HG02571 (cell line): ENCODE data around the gene TTC7B.

Experiments used
- ATAC-seq: cut with Tn5 transposase; IDR thresholded peaks from one replicate; pipeline ENCODE4 v1.9.1; 2021; ENCODE audit warnings: mild to moderate bottlenecking, moderate library complexity; ENCODE audit not compliant: unreplicated experiment

TTC7B gene

DNA sequence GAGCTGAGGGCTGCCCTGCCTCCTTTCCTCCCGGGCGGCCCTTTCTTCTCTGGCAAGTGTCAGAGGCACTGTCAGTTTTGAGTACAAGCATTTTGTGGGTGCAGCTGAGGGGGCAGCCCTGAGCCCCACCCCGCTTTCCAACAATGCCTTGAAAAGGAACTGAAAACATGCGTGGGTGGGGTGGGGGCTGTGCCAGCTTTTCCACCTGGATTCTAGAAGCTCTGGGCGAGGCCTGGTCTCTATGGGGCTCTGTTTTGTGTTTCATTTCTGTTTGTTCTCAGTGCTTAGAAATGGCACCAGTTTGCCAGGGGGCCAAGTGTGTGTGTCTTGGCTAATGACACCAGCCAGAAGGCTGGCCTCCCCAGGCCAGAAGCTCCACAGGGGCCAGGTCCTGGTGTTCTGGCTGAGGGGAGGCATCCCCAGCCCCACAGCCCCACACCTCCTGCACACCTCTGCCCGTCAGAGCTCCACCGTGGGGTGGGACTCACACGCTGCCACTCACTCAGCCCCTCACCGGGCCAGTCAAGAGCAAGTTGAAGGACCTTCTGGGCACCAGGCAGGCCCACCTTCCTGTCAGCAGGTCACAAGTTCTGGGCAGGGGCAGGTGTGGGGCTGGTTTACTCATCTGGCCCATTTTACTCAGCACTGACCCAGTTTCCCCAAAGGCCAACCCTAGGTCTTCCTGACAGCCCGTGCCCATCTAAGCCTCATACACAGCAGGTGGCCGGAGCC lies 264.3 kb downstream of the TTC7B start:
- no peak for ATAC-seq

DNA sequence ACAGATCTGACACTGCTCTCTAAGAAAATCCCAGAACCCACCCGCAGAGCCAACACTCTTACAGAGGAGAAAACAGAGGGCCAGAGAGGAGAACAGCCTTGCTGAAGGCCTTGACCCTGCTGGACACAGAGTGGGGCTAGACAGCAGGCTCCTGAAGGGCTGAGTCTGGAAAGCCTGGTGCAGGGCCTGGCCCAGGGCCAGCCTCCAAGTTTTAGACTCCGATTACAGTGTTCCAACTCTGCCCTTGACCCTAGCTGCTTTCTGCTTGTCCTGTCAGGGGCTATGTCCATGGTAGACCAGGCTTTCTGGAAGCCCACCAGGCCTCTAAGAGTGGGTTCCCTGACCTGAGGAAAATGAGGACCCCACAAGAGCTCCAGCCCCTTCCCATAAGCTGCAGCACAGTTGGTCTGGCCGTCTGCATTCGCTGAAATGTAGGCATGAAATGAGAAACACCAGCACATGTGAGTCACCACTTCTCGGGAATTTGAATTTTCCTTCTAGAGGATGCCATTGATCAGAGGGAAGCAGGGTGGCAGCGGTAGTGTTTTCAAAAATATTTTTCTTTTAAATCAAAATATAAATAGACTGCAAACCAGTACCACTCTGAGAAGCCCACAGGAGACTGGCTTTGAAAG lies 265.0 kb downstream of the TTC7B start:
- ATAC-seq = no peak

DNA sequence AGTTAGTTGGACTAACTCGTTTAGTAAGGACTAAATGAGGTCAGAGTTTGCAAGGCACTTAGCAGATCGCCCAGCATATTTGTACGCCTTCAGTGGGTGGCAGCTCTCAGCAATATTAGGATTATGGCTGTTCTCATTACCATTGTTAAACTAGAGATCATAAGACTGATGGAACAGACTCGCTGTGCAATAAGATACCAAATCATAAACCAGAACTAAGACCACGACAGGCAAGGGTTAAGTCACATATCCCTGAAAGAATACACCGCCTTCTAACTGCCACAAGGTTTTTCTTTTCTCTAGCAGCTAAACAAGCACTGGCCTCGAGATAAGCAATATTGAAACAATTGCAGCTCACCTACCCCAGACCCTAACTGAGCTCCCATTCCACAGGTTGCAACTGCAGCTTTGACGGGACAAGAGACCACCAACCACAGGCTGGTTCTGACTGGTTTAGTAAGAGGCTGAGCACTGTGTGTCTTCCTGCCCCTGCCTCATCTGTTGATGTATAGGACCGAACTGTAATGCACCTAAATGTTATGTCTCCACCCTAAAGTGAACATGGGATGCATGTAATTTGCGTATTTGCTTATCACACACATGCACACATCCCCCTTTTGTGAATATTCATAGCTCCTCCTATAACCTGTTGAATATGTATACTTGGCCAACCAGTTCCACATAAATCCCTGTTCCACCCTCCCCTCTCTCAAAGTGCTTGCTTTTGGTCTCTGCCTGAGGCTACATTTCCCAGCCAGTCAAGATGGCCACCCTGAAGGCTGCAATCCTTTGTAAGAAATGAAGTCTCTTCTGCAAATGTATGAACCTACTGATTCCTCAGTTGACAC lies 266.2 kb downstream of the TTC7B start:
- ATAC-seq = no peak

DNA sequence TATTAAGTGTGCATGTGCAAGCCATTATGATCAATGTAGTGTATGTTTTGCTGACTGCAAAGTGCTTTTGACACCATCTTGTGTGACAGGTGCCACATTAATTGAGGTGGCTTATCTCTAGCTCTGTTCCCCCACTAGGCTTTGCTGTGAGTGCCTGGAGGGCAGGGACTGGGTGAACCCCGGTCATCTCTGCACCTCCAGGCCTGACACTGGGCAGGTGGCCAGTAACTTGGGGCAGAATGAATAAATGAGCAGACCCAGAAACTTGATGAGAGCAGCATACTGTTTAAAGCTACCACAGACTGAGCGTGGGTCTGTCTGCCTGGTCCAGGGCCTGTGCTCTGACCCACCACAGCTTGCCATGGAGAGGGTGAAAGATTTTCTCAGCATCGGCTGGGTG lies 267.8 kb downstream of the TTC7B start:
- ATAC-seq = no peak

DNA sequence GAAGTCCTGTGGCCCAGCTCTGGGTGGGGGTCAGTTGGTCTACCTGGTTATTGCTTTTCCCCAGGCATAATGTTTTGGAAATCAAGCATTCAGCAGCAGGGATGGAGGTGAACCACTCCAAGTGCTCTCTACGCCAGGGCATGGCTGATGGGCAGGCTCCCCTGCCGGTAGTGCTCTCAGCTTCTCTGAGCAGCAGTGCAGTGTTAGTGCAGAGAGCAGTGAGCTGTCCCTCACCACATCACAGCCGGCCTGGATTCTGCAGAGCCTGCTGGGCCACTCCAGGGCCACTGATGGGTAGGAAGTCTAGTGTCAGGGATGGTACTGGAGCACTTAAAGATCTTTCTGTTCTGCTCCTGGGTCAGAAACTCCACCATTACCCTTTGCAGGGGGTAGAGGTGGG lies 268.3 kb downstream of the TTC7B start:
- ATAC-seq = no peak

DNA sequence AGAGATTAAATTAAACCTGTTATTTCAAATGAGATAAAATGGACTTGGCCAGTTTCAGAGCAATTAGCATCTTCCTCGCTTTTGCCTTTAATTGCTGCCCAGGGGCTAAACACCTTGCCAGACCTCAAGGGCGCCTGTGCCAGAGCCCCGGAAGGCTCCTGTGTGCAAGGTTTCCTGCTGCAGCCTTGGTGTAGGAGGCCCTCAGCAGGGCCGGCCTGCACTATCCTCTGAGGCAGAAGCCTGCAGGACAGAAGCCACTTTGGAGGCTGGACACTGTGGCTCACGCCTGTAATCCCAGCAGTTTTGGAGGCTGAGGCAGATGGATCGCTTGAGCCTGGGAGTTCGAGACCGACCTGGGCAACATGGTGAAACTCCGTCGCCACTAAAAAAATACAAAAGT lies 269.0 kb downstream of the TTC7B start:
- no peak for ATAC-seq

DNA sequence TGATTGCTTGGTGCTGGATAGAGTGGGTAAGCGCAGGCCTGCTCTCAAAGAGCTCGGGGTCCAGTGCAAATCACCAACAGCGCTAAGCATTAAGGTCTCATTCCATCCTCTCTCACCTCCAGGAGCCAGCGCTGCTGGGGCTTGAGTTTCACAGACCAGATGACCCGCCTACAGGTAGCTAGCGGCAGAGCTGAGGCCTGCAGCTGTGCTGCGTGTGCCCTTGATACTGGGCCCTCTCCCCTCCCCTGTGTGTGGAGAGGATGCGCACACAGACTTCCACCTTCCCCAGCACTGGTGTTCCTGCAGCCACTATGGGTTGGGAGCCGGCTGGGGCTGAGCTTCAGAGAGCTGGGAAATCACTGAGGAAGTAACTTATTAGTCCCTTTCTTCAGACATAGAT lies 269.5 kb downstream of the TTC7B start:
- ATAC-seq = no peak

DNA sequence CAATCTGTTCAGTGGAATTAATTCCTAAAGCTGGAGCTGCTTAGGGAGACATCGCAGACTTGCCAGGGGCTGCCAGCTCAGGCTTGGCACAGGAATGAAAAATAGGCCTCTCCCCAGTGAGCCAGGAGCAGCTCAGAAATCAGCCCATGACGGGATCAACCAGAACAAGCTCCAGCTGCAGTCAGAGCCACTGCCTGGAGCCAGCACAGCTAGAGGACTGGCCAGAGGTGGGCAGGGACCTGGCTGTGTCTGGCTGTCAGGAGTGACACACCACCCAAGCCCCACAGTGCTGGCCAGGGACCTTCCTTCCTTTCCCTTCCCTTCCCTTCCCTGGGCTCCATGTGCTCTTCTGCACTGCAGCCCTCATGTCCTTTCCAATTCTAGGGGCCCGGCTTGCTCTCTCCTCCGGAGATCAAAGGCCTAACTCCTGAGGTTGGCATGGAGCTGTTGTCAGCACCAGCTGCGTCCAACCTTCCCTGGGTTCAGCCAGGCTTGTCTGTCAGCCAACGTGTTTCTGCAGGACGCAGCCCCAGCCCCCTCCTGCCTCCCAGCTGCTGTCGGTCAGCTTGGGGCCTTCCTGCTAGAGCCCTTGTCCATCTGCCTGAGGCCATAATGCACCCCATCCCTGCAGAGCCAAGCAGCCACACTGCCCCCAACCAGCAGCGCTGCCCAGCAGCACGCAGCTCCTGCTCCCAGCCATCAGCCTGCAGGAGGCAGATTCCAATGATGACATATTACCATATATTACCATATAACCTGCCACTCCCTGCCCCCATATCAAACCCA lies 270.1 kb downstream of the TTC7B start:
- no peak for ATAC-seq

DNA sequence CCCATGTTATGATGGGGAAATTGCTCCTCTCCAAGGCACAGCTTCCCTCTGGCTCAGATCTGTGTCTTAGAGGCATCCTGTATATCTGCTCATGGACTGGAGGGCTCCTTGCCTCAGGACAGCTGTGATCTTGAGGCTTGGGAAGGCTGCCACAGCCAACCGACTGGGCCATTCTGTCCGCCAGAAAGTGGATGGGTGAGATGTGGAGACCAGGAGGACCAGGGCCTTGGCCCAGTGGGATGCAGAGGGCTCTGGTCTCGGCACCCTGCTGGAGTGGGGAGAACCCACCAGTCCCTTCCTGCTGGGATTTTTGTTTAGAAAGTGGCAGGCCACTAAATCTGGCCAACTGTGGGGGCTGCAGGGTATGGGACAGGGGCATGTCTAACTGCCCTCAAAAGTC lies 270.8 kb downstream of the TTC7B start:
- no peak for ATAC-seq

DNA sequence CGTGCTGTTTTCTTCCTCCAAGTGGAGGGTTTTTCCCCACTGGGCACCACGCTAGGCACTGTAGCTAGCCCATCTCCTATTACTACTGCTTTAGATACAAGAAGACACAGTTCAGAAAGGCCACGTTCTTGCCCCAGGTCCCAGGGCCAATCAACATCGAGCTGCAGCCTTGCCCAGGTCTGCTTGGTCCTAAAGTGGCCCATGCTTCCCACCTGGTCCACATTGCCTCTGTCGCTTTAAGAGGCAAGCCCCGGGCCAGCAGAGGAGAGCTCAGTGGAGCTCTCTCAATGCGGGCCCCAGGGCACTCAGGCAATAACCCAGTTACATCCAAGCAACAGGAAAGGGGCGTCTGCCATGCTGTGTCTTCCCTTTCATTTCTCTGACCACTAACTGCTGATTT lies 271.3 kb downstream of the TTC7B start:
- no peak for ATAC-seq

DNA sequence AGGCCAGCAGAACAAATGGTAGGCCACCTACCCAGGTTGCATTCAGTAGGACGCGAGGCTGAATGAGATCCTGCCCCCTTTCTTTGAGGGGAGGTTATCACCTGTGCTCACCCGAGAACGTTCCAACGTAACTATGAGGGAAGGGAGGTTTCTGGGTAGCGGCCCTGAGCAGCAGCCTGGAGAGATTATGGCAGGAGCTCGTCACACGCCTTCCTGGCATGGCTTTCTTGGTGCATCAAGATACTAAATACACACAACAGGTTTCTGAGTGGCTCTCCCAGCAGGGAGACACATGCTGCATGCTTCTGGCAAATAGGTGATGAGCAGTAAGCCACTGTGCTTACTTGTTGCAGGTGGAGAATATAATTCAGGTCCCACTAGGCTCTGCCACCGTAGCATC lies 271.7 kb downstream of the TTC7B start:
- ATAC-seq = no peak

DNA sequence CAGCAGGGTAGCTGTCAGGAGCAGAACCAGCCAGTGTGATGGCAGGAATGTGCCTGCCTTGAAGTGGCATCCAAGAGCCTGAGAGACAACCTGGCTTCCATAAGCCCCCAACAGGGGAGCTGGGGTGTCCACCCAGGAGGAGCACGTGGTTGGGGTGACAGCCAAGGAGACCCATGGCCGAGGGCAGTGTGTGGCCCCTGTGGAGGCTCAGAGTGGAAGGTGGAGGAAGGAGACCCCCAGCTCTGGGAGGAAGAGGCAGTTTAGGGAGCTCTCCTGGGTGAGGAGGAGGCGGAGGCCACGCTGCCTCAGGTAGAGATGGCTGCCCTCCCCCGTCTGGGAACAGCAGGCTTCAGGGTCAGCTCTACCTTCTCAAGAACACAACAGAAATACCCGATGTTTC lies 272.4 kb downstream of the TTC7B start:
- no peak for ATAC-seq

DNA sequence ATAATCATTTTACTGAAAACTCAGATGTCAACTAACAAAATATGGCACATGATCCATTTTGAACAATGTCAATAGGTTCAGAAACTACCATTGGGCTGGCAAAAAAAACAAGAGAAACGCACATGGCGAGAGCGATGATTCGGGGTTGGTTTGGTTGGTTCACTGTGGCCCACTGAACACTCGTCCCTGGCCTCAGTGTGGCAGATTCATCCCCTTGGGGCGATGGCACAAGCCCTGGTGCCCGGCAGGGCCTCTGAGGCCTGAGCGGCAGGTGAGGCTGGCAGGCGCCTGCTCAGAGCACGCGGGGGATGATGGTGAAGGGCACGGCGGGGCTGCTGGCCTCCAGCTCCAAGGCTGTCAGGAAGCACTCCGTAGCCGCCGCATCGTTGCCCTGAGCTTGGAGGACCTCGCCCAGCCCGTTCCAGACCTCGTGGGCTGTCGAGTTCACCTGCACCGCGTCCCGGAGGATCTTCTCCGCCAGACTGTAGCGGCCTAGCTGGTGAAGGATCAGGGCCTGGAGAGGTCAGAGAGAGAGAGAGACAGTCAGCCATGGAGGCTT lies 275.1 kb downstream of the TTC7B start:
- ATAC-seq = no peak

DNA sequence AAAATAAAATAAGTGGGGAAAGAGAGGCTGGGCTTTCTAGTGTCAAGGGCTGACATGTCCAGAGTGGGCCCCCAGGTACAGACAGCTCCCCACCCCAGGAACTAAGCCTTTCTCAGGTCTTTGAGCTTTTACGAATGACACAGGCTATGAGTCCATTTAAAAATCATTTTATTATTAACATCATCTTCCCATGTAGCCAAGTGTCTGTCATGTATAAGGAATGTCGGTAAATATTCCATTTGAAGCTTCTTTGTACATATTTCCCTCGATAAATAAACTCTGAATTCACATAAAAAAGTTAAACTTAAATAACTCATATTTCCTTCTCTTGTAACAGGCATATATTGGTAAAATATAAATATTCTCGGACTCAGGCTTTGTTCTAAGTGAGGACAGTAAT lies 275.8 kb downstream of the TTC7B start:
- ATAC-seq = no peak

DNA sequence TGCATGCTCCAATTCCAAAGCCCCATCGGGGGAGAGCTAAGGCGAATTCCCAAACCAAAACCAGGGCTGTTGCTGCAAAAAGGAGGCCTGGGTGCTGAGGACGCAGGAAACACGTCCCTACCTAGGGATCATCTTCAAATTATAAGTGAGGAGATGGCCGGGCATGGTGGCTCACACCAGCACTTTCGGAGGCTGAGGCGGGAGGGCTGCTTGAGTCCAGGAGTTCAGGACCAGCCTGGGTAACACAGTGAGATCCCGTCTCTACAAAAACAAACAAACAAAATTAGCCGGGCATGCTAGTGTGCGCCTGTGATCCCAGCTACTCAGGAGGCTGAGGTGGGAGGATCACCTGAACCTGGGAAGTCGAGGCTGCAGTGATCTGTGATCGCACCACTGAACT lies 276.2 kb downstream of the TTC7B start:
- ATAC-seq = no peak

DNA sequence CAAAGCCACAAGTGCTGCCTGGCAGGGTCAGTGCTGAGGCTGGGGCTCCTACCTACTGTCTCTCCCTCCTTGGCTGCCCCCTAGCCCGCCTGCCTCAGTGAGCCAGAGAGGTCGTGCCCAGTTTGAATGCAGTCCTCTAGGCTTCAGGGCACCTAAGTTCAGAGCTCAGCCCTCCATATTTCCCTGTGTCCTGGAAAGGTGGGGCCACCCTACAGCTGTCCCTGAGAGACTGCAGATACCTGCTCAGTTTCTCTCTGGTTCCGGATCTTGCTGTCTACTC lies 276.8 kb downstream of the TTC7B start:
- no peak for ATAC-seq

DNA sequence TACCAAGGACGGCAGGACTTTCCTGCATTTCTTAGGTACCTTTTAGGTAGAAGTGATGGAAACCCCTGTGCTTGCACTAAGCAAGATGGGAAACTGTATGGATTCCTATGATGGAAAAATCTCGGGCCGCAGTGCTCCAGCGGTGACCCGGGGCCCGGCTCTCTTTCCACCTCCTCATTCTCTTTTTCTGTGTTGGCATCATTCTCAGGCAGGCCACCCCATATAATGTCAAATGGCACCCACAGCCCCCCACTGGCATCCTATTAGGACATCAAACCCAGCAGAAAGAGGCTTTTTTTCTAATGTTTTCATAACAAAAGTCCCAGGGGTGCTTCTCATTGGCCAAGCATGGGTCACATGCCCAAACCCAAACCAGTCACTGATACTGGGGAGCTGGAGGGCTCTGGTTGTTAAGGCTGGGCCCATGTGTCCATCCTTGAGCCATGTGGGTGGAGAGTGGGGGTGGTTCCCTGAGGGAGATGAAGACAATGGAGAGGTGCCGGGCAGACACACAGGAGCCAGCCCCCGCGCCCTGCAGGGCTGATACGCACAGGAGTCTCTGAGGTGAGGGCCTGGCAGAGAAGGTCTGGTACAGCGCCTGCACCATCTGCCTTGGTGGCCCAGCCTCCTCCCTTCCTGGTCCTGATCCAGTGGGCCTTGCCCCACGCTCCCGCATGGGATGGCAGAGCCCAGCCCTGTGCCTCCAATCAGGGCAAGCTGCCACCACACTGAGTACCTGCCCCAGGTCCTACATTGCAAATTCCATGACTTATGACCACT lies 277.3 kb downstream of the TTC7B start:
- ATAC-seq = no peak

DNA sequence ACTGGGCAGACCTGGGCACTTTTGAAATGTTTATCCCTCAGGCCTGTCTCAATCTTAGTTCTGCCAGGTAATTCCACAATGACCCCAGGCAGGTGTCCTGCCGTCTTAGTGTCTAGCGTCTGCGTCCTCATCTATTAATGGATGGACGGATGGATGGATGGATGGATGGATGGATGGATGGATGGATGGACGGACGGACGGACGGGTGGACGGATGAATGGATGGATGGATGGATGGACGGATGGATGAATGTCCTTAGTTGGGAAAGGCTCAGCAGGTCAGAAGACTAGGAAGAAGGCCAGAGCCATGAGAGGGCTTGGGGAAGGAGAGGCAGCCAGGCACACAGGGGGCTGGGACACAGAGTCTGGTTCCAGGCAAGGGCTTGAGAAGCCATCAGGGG lies 278.1 kb downstream of the TTC7B start:
- no peak for ATAC-seq

DNA sequence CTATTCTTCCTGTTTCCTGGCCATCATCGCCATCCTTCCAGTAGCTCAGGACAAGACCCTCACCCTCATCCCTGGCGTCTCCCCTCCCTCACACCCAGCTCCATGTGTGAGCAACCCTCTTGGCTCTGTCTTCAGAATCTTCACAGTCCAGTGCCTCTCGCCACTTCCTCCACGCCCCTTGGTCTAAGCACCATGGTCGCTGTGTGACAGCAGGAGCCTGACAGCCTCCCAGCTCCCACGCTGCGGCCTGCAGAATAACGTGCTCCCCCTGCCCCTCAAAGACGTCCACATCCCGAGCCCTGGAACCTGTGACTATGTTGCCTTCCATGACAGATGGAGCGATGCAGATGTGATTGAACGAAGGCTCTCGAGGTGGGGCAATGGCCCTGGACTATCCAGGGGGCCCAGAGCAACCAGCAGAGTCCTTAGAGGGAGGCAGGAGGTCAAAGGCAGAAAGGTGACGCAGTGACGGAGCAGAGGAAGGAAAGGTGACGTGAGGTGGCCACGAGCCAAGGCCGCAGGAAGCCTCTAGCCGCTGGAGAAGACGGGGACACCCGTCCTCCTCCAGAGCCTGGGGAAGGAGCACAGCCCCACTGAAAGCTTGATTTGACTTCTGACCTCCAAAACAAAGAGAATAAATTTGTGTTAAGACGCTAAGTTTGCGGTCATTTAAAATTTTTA lies 279.6 kb downstream of the TTC7B start:
- ATAC-seq = no peak

DNA sequence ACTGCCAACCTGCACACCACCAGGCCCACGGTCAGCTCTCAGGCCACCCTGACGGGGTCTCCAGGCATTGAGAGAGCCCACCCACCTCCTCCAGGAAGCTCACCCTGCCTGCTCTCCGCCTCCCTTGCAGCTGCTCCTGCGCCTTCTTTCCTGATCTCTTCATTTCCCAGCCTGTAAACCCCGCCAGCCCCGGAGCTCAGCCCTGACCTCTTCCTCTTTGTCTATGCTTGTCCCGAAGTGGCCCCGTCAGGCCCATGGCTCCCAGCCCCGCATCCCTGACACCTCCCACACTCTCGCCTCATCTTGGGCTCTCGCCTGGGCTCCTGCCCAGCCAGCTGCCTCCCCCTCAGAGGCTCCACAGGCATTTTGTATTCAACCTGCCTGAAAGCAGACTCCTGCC lies 280.1 kb downstream of the TTC7B start:
- ATAC-seq = no peak
